Kidney (tissue), 14 donors: ENCODE measurements around the gene PSMD2. TPM values are rescaled to one million over a fixed set of nuclear protein-coding genes. Genes with fewer than 3 reads are reported as not detected.
A peak's percentile ranks its signal among the peaks of the same experiment; 100 is the strongest.

Source experiments
- DNase-seq, 5 donors: peaks; one replicate each; pipeline ENCODE4 v3.0.0-alpha.2; 2013 to 2020
- FAIRE-seq: peaks from 2 replicates; lab custom pipeline; 2012; peaks lifted over from hg19 to GRCh38; lab: Jason Lieb, UNC
- H3K27ac ChIP-seq, 2 donors: one replicate each; pipeline ENCODE4 v1.7.0; 2013; ENCODE audit warnings: low read depth in 2 of 2, low read length in 2 of 2, inconsistent platforms in 1 of 2
- H3K27me3 ChIP-seq: one replicate; pipeline ENCODE4 v1.7.1; 2013; ENCODE audit warnings: low read length, inconsistent platforms; ENCODE audit not compliant: control insufficient read depth, insufficient read depth
- H3K36me3 ChIP-seq, 3 donors: one replicate each; pipeline versions ENCODE4 v1.7.0 to v1.7.1; 2013; ENCODE audit warnings: low read length in 3 of 3, control low read depth in 1 of 3, inconsistent platforms in 1 of 3; ENCODE audit not compliant: insufficient read depth in 3 of 3, control insufficient read depth in 2 of 3
- H3K4me1 ChIP-seq, 3 donors: one replicate each; pipeline versions ENCODE4 v1.7.0 to v1.7.1; 2013; ENCODE audit warnings: low read length in 3 of 3, inconsistent platforms in 1 of 3, low read depth in 1 of 3; ENCODE audit not compliant: control insufficient read depth in 2 of 3, insufficient read depth in 2 of 3
- H3K4me3 ChIP-seq, 3 donors: one replicate each; pipeline versions ENCODE4 v1.7.0 to v1.8.1; 2013; ENCODE audit warnings: low read length in 3 of 3, control low read depth in 1 of 3, inconsistent platforms in 1 of 3
- H3K9ac ChIP-seq, 3 donors: one replicate each; pipeline versions ENCODE4 v1.7.0 to v1.7.1; 2013; ENCODE audit warnings: low read length in 3 of 3, control low read depth in 1 of 3, inconsistent platforms in 1 of 3
- H3K9me3 ChIP-seq, 3 donors: one replicate each; pipeline versions ENCODE4 v1.7.0 to v1.7.1; 2013; ENCODE audit warnings: low read length in 3 of 3, control low read depth in 1 of 3, inconsistent platforms in 1 of 3; ENCODE audit not compliant: control insufficient read depth in 2 of 3, insufficient read depth in 1 of 3
- CTCF ChIP-seq: IDR thresholded peaks from 3 replicates; pipeline ENCODE4 v1.5.1; 2012; ENCODE audit warnings: mild to moderate bottlenecking, moderate library complexity, borderline replicate concordance; ENCODE audit not compliant: insufficient read depth; ENCODE audit errors: extremely low read depth
- intact Hi-C: fragments of 100-400 bp; cut with DNase I; formaldehyde crosslinking; loops from one replicate; pipeline ENCODE4 v1.11.1; 2022
- polyA plus RNA-seq: library from polyadenylated mRNA; stranded (reverse); fragments of 350-450 nt; fragmentation: Illumina TruSeq; extraction: RNeasy Lipid Tissue Mini Kit (QIAGEN cat#74804); gene quantifications from one replicate; pipeline ENCODE4 v1.2.3, GENCODE V29; 2014; ENCODE audit warnings: low read depth, low replicate concordance; ENCODE audit not compliant: insufficient read depth
- total RNA-seq: library from RNA; stranded (reverse); fragmentation: NEBNext Ultra II Directional; extraction: Animal tissue kit (Norgen Biotek cat#: 25700); gene quantifications from one replicate; pipeline ENCODE4 v1.2.1, GENCODE V29; 2021
- donor health status: control.
- donor health status: control.
- donor health status: control.
- donor health status: control.
- donor health status: control.
- donor health status: DM: yes; HTN: yes; CAD: no.
- donor health status: Normal renal cell carcinoma (clear cell type).

Gene PSMD2
- total and polyA plus RNA-seq, 2 donors from 2014 or later, result 104 to 149 TPM

GRCh38 chr3:184322731-184323487 is 23.9 kb downstream of the PSMD2 start:
- Histone ChIP-seq H3K9ac (no peak overlapping the region), H3K9me3 (no peaks in the 10 kb centered on the region), H3K36me3 (peaks cover 5 to 75% (median 69%) of the 10 kb centered on the region in 3 donors), H3K27me3 (no peaks in the 10 kb centered on the region), H3K4me3 (no peak overlapping the region), H3K27ac (no peak overlapping the region), H3K4me1 (peaks cover 0 to 13% (median 11%) of the 10 kb centered on the region in 3 donors)
- FAIRE-seq (no peak), DNase-seq (peak in 1 of 5 donors; percentile 70)
- intact Hi-C loops, result no loop called here
- TF ChIP-seq CTCF, result no peak

GRCh38 chr3:184323696-184324095 is 24.7 kb downstream of the PSMD2 start:
- no peak overlapping the region for H3K27ac ChIP-seq
- no peaks in the 10 kb centered on the region for H3K27me3 ChIP-seq
- intact Hi-C loops, result no loop called here
- no peak for FAIRE-seq
- peaks cover 0 to 13% (median 10%) of the 10 kb centered on the region in 3 donors for H3K4me1 ChIP-seq
- H3K9me3 ChIP-seq, result no peaks in the 10 kb centered on the region
- no peak overlapping the region for H3K9ac ChIP-seq
- no peak overlapping the region for H3K4me3 ChIP-seq
- TF ChIP-seq CTCF, result no peak
- peak in 1 of 5 donors; percentile 39 for DNase-seq
- H3K36me3 ChIP-seq, result peaks cover 5 to 82% (median 75%) of the 10 kb centered on the region in 3 donors

- H3K9ac ChIP-seq, result no peak overlapping the region
- H3K4me1 ChIP-seq, result peaks cover 0 to 1% (median 0%) of the 10 kb centered on the region in 3 donors
- H3K27me3 ChIP-seq, result no peaks in the 10 kb centered on the region
- DNase-seq (no peak), FAIRE-seq (no peak)
- no peak for TF ChIP-seq CTCF
- no peak overlapping the region for H3K4me3 ChIP-seq
- peaks cover 5 to 95% (median 81%) of the 10 kb centered on the region in 3 donors for H3K36me3 ChIP-seq
- H3K9me3 ChIP-seq, result no peaks in the 10 kb centered on the region
- intact Hi-C loops, result no loop called here
- H3K27ac ChIP-seq, result no peak overlapping the region
These were observed 26.2 kb downstream of the PSMD2 start for GRCh38 chr3:184325269-184325668.
